VCaP (cell line): ENCODE measurements around the gene SOBP.
A peak's percentile ranks its signal among the peaks of the same experiment; 100 is the strongest.

Experiments used
- H3K27ac ChIP-seq: fragments of 450-650 bp; 2 replicates; pipeline ENCODE4 v1.5.1; 2017
- TF ChIP-seq, protein P1 (sequence below): fragments of 450-650 bp; conservative IDR thresholded peaks from 2 replicates; pipeline ENCODE4 v1.5.1; 2017; ENCODE audit warnings: mild to moderate bottlenecking, moderate library complexity

SOBP gene

DNA sequence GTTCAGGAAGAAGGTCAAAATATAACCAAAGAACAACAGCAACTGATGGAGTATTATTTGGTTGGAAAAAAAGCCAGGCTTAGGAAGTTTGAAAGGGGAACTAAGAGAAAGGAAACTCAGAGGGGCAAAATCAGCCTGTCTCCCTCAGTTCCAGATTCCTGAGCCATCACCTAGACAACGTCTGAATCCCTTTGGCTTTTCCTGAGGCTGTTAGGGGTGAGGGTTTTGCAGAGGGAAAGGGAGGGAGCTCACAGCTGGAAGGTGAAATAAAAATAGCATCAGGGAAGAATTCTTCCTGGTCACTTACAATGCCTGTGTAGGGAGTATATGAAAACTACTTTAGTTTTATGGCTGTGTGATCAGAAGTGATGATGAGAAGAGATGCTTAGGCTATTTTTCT, 100.5 kb downstream of the SOBP start:
- TF ChIP-seq, protein P1, sequence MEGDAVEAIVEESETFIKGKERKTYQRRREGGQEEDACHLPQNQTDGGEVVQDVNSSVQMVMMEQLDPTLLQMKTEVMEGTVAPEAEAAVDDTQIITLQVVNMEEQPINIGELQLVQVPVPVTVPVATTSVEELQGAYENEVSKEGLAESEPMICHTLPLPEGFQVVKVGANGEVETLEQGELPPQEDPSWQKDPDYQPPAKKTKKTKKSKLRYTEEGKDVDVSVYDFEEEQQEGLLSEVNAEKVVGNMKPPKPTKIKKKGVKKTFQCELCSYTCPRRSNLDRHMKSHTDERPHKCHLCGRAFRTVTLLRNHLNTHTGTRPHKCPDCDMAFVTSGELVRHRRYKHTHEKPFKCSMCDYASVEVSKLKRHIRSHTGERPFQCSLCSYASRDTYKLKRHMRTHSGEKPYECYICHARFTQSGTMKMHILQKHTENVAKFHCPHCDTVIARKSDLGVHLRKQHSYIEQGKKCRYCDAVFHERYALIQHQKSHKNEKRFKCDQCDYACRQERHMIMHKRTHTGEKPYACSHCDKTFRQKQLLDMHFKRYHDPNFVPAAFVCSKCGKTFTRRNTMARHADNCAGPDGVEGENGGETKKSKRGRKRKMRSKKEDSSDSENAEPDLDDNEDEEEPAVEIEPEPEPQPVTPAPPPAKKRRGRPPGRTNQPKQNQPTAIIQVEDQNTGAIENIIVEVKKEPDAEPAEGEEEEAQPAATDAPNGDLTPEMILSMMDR, result no peak
- H3K27ac ChIP-seq, result no peak overlapping the region; the same call in 1 of the 2 replicates

DNA sequence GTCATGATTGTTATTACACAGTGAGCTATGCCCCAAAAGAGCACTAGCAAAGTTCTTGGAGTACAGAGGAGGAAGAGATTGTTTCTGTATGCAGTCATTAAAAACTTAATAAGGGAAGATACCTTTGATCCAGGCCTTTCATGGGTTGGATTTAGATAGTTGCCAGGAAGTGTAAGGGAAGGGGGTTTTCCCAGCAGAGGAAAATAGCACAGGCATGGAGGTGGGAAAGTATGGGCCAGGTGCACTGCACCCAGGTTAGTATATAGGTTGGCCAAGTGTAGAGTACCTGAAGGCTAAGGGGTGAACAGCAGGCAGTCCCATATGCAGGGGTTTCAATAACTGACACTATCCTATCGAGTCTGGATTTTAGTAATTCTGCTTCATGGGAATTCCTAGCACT, 101.4 kb downstream of the SOBP start:
- H3K27ac ChIP-seq, result peak overlapping the region; percentile 37
- TF ChIP-seq, protein P1, result no peak

DNA sequence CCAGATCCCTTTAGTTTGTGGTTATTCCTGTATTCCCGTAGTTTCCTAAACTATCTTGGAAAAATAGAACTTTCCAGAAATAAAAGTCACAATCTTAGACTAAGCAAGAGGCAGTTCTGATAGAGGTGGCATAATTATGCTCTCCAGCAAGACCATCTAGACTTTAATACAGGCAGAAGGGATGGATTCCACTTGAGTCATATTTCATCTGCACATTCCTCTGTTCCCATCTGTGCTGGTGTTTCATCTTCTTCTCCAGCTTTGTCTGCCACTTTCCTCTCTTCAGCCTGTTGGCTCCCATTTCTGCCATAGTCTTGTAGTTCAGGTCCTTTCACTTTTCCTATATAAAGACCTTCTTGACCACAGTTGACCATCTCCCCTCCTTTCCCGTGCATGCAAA, 102.9 kb downstream of the SOBP start:
- no peak overlapping the region for H3K27ac ChIP-seq

DNA sequence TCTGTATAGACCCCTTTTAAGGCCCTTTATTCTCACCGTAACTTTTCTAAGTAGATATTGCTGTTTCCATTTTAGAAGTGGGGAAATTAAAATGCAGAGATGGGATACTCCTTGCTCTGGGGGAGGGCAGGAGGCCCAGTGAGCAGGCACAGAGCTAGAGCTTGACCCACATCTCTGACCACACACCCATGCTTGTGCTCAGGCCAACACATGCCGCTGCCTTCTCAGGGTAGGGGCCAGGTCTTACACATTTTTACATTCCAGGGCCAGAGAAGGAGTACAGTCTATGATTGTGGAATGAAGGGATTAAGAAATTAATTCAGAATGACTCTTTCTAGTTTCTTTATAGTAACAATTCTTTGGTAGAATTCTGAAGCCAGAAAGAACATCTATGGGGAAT, 104.8 kb downstream of the SOBP start:
- TF ChIP-seq, protein P1, result no peak
- no peak overlapping the region for H3K27ac ChIP-seq

More for the DNA sequence above, 102.9 kb downstream of the SOBP start:
- TF ChIP-seq, protein P1, result no peak

DNA sequence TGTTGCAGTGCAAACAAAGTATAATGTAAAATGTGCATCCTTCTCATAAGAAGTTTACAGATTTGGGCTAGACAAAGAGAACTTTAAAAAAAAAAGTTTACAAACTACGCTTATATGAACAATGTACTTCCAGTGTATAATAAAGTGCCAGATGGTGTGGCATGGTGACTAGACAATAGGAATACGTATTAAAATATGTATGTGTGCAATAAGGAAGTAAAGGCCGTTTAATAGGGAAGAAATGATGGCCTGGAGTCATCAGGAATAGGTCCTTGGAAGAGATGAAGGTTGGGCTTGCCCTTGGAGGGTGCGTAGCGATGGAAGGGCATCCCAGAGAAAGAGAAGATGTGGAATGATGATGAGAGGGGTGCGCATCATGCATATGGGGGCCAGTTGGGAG, 108.2 kb downstream of the SOBP start:
- TF ChIP-seq, protein P1, result no peak
- no peak overlapping the region for H3K27ac ChIP-seq

DNA sequence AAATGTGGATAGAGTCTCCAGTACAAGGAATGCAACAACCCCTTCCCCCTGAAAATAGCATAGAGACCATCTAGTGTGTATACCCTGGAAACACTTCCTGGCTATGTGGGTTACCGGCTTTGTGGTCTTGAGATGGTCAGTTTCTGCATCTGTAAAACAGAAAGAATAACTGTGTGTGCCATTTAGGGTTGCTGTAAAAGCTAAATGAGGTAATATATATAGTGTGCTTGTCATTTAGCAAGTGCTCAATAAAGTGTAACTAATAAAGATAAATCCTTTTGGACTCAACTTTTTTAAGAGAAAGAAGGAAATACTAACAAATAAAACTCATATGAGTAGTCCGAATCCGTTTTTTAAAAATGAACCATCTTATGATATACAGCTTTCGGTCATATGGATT, 109.1 kb downstream of the SOBP start:
- no peak overlapping the region for H3K27ac ChIP-seq
- TF ChIP-seq, protein P1, result no peak

DNA sequence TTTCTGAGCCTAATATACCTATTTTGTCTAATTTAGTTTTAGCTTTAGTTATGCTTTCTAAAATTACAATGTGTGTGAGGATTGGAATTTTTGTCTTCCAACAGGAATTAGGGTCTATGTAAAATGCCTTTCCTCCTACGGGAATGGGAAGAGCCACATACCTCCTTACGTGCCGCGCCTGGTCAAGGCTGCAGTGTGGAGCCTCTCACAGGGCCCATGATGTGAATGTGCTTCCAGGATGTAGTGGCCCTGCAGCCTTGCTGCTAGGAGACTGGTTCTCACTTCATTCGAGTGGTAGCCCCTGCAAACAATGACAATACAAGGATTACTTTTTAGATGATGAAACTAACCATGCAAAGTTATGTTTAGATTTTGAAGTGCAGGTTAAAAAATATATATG, 110.2 kb downstream of the SOBP start:
- H3K27ac ChIP-seq, result no peak overlapping the region
- TF ChIP-seq, protein P1, result no peak

DNA sequence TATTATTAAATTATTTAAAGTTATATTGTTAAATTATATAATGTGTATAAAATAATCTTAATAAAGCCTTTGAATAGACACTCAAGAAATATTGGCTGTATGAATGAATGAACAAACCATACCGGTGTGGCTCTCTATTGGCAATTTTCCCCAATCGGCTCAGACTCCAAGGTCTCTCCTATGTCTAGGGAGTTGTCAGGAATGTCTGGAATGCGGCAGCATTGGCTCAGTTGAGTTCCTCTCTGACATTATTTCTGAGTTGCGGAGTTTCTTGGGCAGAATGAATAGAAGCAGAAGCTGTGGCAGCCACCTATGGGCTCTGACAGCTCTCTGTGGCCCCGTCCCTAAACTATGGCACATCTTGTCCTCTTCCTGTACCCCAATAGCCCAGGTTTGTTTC, 111.0 kb downstream of the SOBP start:
- TF ChIP-seq, protein P1, result no peak
- no peak overlapping the region for H3K27ac ChIP-seq
